WTC11 (cell line): ENCODE results near the gene RNGTT. TPM values are rescaled to one million over a fixed set of nuclear protein-coding genes. Genes with fewer than 3 reads are reported as not detected.

Experiments
- ATAC-seq: fragments of 200-7000 bp; cut with Tn5 transposase; 2 replicates; pipeline ENCODE4 v1.10.0; 2021; ENCODE audit warnings: mild to moderate bottlenecking, moderate library complexity
- CTCF ChIA-PET: fragments of 300-600 bp; sonication (Branson Sonifier 250); formaldehyde crosslinking; loops from one replicate; lab custom pipeline; 2021; ENCODE audit warnings: antibody characterized with exemption; lab: Charles Lee
- POLR2A ChIA-PET: fragments of 350-600 bp; sonication (Branson Sonifier 250); formaldehyde crosslinking; loops from one replicate; lab custom pipeline; 2021; ENCODE audit warnings: antibody characterized with exemption; lab: Charles Lee
- DNase-seq: peaks from one replicate; pipeline ENCODE4 v3.0.0; 2021; ENCODE audit warnings: low spot score
- H3K27ac Mint-ChIP-seq: 2 replicates; pipeline ENCODE4 v1.8.0; 2021; ENCODE audit warnings: mixed read lengths
- H3K27me3 Mint-ChIP-seq: 2 replicates; pipeline ENCODE4 v1.8.0; 2021; ENCODE audit warnings: low read depth, mild to moderate bottlenecking, moderate library complexity, mixed read lengths
- H3K36me3 Mint-ChIP-seq: 2 replicates; pipeline ENCODE4 v1.8.0; 2021; ENCODE audit warnings: mixed read lengths
- H3K4me1 Mint-ChIP-seq: 2 replicates; pipeline ENCODE4 v1.8.0; 2022; ENCODE audit warnings: mixed read lengths
- H3K4me3 Mint-ChIP-seq: 2 replicates; pipeline ENCODE4 v1.8.0; 2021; ENCODE audit warnings: mild to moderate bottlenecking, moderate library complexity, mixed read lengths
- H3K9me3 Mint-ChIP-seq: 2 replicates; pipeline ENCODE4 v1.8.0; 2021; ENCODE audit warnings: mixed read lengths
- CREM ChIP-seq: sonication (generic); formaldehyde crosslinking; IDR thresholded peaks from 2 replicates; pipeline ENCODE4 v1.8.1; 2022; ENCODE audit warnings: mild to moderate bottlenecking, missing genetic modification reagents, moderate library complexity
- ETV6 ChIP-seq: sonication (generic); formaldehyde crosslinking; IDR thresholded peaks from 2 replicates; pipeline ENCODE4 v1.8.1; 2022; ENCODE audit warnings: mild to moderate bottlenecking, missing genetic modification reagents
- FOXJ3 ChIP-seq: sonication (generic); formaldehyde crosslinking; IDR thresholded peaks from 2 replicates; pipeline ENCODE4 v1.9.0; 2021; ENCODE audit warnings: missing genetic modification reagents, mild to moderate bottlenecking, borderline replicate concordance
- GABPB1 ChIP-seq: sonication (generic); formaldehyde crosslinking; IDR thresholded peaks from 2 replicates; pipeline ENCODE4 v1.8.1; 2023; ENCODE audit warnings: mild to moderate bottlenecking, missing genetic modification reagents
- GRHL2 ChIP-seq: fragments of 250-450 bp; sonication (Bioruptor Pico); IDR thresholded peaks from 2 replicates; pipeline ENCODE4 v1.8.0; 2022; ENCODE audit warnings: mild to moderate bottlenecking, moderate library complexity; ENCODE audit not compliant: insufficient replicate concordance, severe bottlenecking
- HMGA2 ChIP-seq: fragments of 250-450 bp; sonication (Bioruptor Pico); IDR thresholded peaks from 2 replicates; pipeline ENCODE4 v1.4.0; 2021; ENCODE audit warnings: mild to moderate bottlenecking, moderate library complexity
- NR2C2 ChIP-seq: sonication (generic); formaldehyde crosslinking; IDR thresholded peaks from 2 replicates; pipeline ENCODE4 v1.8.0; 2022; ENCODE audit warnings: mild to moderate bottlenecking, missing genetic modification reagents
- PRRX2 ChIP-seq: fragments of 250-450 bp; sonication (Bioruptor Pico); IDR thresholded peaks from 2 replicates; pipeline ENCODE4 v1.8.0; 2021; ENCODE audit warnings: mild to moderate bottlenecking
- SOX15 ChIP-seq: fragments of 250-450 bp; sonication (Bioruptor Pico); IDR thresholded peaks from 2 replicates; pipeline ENCODE4 v1.9.0; 2021; ENCODE audit warnings: mild to moderate bottlenecking
- SP1 ChIP-seq: sonication (generic); formaldehyde crosslinking; conservative IDR thresholded peaks from 2 replicates; pipeline ENCODE4 v1.8.1; 2022; ENCODE audit warnings: missing genetic modification reagents
- ZNF121 ChIP-seq: sonication (generic); formaldehyde crosslinking; IDR thresholded peaks from 2 replicates; pipeline ENCODE4 v1.8.0; 2023; ENCODE audit warnings: missing genetic modification reagents
- ZNF232 ChIP-seq: sonication (generic); formaldehyde crosslinking; IDR thresholded peaks from 2 replicates; pipeline ENCODE4 v1.8.0; 2022; ENCODE audit warnings: mild to moderate bottlenecking, missing genetic modification reagents
- ZNF263 ChIP-seq: sonication (generic); formaldehyde crosslinking; IDR thresholded peaks from 2 replicates; pipeline ENCODE4 v1.8.1; 2022; ENCODE audit warnings: low read depth, mild to moderate bottlenecking, moderate library complexity, missing genetic modification reagents
- ZNF423 ChIP-seq: fragments of 250-450 bp; sonication (Bioruptor Pico); IDR thresholded peaks from 2 replicates; pipeline ENCODE4 v2.1.2; 2022; ENCODE audit warnings: mild to moderate bottlenecking, moderate library complexity
- total RNA-seq: library from RNA; stranded (reverse); gene quantifications from 3 replicates; pipeline ENCODE4 v1.2.3, GENCODE V29; 2021
- TF ChIP-seq, protein P1 (sequence below): sonication (generic); formaldehyde crosslinking; IDR thresholded peaks from 2 replicates; pipeline ENCODE4 v1.8.0; 2022; ENCODE audit warnings: mild to moderate bottlenecking, missing genetic modification reagents
- TF ChIP-seq, protein P2 (sequence below): sonication (generic); formaldehyde crosslinking; IDR thresholded peaks from 2 replicates; pipeline ENCODE4 v1.8.0; 2023; ENCODE audit warnings: mild to moderate bottlenecking, missing genetic modification reagents
- TF ChIP-seq, protein P3 (sequence below): sonication (generic); formaldehyde crosslinking; IDR thresholded peaks from 2 replicates; pipeline ENCODE4 v1.8.1; 2022; ENCODE audit warnings: low read depth, missing genetic modification reagents, borderline replicate concordance
- TF ChIP-seq, protein P4 (sequence below): fragments of 250-450 bp; sonication (Bioruptor Pico); IDR thresholded peaks from 2 replicates; pipeline ENCODE4 v1.9.0; 2021; ENCODE audit warnings: moderate library complexity, mild to moderate bottlenecking, inconsistent platforms, borderline replicate concordance
- TF ChIP-seq, protein P5 (sequence below): sonication (generic); formaldehyde crosslinking; IDR thresholded peaks from 2 replicates; pipeline ENCODE4 v1.8.1; 2022; ENCODE audit warnings: mild to moderate bottlenecking, missing genetic modification reagents, moderate library complexity, borderline replicate concordance
- TF ChIP-seq, protein P6 (sequence below): fragments of 250-450 bp; sonication (Bioruptor Pico); IDR thresholded peaks from 2 replicates; pipeline ENCODE4 v1.8.0; 2021; ENCODE audit warnings: mild to moderate bottlenecking
- TF ChIP-seq, protein P7 (sequence below): fragments of 250-450 bp; sonication (Bioruptor Pico); IDR thresholded peaks from 2 replicates; pipeline ENCODE4 v1.9.0; 2021; ENCODE audit warnings: mild to moderate bottlenecking
- TF ChIP-seq, protein P8 (sequence below): sonication (generic); formaldehyde crosslinking; IDR thresholded peaks from 2 replicates; pipeline ENCODE4 v1.8.0; 2023; ENCODE audit warnings: missing genetic modification reagents

Gene RNGTT
- total RNA-seq, 1 experiment from 2014 or later = 20.4 TPM

DNA sequence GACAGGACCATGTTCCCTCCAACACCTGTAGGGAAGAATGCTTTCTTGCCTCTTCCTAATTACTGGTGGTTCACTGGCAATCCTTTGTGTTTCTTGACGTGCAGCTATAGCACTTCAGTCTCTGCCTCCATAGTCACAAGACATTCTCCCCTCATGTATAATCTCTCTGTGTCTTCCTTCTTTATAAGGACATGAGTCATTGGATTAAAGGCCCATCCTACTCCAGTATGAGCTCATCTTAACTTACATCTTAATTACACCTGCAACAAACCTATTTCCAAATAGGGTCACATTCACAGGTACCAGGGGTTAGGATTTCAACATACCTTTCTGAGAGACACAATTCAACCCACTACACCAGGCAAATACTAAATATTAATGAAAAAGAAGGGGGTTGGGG lies 213.6 kb downstream of the RNGTT start (continued):
- TF ChIP-seq, protein P1, sequence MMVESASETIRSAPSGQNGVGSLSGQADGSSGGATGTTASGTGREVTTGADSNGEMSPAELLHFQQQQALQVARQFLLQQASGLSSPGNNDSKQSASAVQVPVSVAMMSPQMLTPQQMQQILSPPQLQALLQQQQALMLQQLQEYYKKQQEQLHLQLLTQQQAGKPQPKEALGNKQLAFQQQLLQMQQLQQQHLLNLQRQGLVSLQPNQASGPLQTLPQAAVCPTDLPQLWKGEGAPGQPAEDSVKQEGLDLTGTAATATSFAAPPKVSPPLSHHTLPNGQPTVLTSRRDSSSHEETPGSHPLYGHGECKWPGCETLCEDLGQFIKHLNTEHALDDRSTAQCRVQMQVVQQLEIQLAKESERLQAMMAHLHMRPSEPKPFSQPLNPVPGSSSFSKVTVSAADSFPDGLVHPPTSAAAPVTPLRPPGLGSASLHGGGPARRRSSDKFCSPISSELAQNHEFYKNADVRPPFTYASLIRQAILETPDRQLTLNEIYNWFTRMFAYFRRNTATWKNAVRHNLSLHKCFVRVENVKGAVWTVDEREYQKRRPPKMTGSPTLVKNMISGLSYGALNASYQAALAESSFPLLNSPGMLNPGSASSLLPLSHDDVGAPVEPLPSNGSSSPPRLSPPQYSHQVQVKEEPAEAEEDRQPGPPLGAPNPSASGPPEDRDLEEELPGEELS (CRISPR knock-in tag) = no peak
- TF ChIP-seq NR2C2 (no peak), SP1 (CRISPR knock-in tag) (no peak)
- TF ChIP-seq, protein P2, sequence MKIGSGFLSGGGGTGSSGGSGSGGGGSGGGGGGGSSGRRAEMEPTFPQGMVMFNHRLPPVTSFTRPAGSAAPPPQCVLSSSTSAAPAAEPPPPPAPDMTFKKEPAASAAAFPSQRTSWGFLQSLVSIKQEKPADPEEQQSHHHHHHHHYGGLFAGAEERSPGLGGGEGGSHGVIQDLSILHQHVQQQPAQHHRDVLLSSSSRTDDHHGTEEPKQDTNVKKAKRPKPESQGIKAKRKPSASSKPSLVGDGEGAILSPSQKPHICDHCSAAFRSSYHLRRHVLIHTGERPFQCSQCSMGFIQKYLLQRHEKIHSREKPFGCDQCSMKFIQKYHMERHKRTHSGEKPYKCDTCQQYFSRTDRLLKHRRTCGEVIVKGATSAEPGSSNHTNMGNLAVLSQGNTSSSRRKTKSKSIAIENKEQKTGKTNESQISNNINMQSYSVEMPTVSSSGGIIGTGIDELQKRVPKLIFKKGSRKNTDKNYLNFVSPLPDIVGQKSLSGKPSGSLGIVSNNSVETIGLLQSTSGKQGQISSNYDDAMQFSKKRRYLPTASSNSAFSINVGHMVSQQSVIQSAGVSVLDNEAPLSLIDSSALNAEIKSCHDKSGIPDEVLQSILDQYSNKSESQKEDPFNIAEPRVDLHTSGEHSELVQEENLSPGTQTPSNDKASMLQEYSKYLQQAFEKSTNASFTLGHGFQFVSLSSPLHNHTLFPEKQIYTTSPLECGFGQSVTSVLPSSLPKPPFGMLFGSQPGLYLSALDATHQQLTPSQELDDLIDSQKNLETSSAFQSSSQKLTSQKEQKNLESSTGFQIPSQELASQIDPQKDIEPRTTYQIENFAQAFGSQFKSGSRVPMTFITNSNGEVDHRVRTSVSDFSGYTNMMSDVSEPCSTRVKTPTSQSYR = no peak
- TF ChIP-seq, protein P3, sequence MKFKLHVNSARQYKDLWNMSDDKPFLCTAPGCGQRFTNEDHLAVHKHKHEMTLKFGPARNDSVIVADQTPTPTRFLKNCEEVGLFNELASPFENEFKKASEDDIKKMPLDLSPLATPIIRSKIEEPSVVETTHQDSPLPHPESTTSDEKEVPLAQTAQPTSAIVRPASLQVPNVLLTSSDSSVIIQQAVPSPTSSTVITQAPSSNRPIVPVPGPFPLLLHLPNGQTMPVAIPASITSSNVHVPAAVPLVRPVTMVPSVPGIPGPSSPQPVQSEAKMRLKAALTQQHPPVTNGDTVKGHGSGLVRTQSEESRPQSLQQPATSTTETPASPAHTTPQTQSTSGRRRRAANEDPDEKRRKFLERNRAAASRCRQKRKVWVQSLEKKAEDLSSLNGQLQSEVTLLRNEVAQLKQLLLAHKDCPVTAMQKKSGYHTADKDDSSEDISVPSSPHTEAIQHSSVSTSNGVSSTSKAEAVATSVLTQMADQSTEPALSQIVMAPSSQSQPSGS (CRISPR knock-in tag) = no peak
- TF ChIP-seq, protein P4, sequence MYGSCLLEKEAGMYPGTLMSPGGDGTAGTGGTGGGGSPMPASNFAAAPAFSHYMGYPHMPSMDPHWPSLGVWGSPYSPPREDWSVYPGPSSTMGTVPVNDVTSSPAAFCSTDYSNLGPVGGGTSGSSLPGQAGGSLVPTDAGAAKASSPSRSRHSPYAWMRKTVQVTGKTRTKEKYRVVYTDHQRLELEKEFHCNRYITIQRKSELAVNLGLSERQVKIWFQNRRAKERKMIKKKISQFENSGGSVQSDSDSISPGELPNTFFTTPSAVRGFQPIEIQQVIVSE (CRISPR knock-in tag) = no peak

DNA sequence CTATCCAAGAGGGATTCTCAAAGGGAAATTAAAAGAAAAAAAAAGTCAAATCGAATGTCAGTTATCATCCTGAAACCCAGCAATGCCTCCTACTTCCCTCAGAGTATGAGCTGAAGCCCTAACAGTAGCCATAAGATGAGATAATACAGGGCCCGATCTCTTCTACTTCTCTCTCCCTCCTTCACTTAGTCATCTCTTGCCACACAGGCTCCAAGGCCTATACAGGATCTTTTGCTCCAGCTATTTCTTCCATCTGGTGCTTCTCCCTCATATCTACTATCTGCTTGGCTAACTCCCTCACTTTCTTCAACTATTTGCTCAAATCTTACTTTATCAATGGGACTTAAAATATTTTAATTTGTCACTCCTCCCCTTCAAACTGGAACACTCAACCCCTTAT lies 215.3 kb downstream of the RNGTT start:
- H3K4me1 Mint-ChIP-seq = peaks cover 9% of the 10 kb centered on the region
- ATAC-seq = no peak
- H3K27ac Mint-ChIP-seq = 0 out of 2 replicates have a peak overlapping the region, but pooled peaks have one; percentile 13
- H3K27me3 Mint-ChIP-seq = no peaks in the 10 kb centered on the region
- H3K9me3 Mint-ChIP-seq = no peaks in the 10 kb centered on the region
- no peak for DNase-seq
- CTCF ChIA-PET = no interaction called here
- H3K4me3 Mint-ChIP-seq = no peak overlapping the region
- POLR2A ChIA-PET = interaction anchor here (0.5 kb wide), 1 partner anchor 53 kb away, joined by 5 read pairs; no protein-coding TSS in a partner anchor
- H3K36me3 Mint-ChIP-seq = no peaks in the 10 kb centered on the region
- TF ChIP-seq HMGA2 (no peak), SOX15 (CRISPR knock-in tag) (no peak), ZNF423 (CRISPR knock-in tag) (no peak), ETV6 (CRISPR knock-in tag) (no peak), GABPB1 (CRISPR knock-in tag) (no peak), PRRX2 (no peak), ZNF121 (CRISPR knock-in tag) (no peak), GRHL2 (CRISPR knock-in tag) (no peak), CREM (no peak), FOXJ3 (CRISPR knock-in tag) (no peak), ZNF232 (no peak), ZNF263 (CRISPR knock-in tag) (no peak)
- TF ChIP-seq, protein P5, sequence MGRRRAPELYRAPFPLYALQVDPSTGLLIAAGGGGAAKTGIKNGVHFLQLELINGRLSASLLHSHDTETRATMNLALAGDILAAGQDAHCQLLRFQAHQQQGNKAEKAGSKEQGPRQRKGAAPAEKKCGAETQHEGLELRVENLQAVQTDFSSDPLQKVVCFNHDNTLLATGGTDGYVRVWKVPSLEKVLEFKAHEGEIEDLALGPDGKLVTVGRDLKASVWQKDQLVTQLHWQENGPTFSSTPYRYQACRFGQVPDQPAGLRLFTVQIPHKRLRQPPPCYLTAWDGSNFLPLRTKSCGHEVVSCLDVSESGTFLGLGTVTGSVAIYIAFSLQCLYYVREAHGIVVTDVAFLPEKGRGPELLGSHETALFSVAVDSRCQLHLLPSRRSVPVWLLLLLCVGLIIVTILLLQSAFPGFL (CRISPR knock-in tag) = no peak
- TF ChIP-seq, protein P1 (CRISPR knock-in tag) = no peak
- TF ChIP-seq, protein P6, sequence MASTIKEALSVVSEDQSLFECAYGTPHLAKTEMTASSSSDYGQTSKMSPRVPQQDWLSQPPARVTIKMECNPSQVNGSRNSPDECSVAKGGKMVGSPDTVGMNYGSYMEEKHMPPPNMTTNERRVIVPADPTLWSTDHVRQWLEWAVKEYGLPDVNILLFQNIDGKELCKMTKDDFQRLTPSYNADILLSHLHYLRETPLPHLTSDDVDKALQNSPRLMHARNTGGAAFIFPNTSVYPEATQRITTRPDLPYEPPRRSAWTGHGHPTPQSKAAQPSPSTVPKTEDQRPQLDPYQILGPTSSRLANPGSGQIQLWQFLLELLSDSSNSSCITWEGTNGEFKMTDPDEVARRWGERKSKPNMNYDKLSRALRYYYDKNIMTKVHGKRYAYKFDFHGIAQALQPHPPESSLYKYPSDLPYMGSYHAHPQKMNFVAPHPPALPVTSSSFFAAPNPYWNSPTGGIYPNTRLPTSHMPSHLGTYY = no peak
- TF ChIP-seq, protein P7, sequence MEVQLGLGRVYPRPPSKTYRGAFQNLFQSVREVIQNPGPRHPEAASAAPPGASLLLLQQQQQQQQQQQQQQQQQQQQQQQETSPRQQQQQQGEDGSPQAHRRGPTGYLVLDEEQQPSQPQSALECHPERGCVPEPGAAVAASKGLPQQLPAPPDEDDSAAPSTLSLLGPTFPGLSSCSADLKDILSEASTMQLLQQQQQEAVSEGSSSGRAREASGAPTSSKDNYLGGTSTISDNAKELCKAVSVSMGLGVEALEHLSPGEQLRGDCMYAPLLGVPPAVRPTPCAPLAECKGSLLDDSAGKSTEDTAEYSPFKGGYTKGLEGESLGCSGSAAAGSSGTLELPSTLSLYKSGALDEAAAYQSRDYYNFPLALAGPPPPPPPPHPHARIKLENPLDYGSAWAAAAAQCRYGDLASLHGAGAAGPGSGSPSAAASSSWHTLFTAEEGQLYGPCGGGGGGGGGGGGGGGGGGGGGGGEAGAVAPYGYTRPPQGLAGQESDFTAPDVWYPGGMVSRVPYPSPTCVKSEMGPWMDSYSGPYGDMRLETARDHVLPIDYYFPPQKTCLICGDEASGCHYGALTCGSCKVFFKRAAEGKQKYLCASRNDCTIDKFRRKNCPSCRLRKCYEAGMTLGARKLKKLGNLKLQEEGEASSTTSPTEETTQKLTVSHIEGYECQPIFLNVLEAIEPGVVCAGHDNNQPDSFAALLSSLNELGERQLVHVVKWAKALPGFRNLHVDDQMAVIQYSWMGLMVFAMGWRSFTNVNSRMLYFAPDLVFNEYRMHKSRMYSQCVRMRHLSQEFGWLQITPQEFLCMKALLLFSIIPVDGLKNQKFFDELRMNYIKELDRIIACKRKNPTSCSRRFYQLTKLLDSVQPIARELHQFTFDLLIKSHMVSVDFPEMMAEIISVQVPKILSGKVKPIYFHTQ = no peak
- TF ChIP-seq, protein P8, sequence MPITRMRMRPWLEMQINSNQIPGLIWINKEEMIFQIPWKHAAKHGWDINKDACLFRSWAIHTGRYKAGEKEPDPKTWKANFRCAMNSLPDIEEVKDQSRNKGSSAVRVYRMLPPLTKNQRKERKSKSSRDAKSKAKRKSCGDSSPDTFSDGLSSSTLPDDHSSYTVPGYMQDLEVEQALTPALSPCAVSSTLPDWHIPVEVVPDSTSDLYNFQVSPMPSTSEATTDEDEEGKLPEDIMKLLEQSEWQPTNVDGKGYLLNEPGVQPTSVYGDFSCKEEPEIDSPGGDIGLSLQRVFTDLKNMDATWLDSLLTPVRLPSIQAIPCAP (CRISPR knock-in tag) = no peak
